Urothelium cell line (cell line): Measurements from ENCODE around the gene RASA3.
A peak's percentile ranks its signal among the peaks of the same experiment; 100 is the strongest.
"Not testable (repeated sequence)": the region's sequence is repeated elsewhere in the genome, so short reads cannot be mapped to it uniquely, and the experiment has no call there.

Experiments
- DNase-seq: peaks from one replicate; pipeline ENCODE4 v3.0.0; 2011; ENCODE audit warnings: low spot score, mixed read lengths
- FAIRE-seq: peaks from 2 replicates; lab custom pipeline; 2011; peaks lifted over from hg19 to GRCh38; lab: Jason Lieb, UNC

Gene RASA3

GRCh38 chr13:114142640-114143490 is 10.4 kb upstream of the RASA3 start:
- DNase-seq (no peak), FAIRE-seq (peak; percentile 27)

GRCh38 chr13:114142137-114142550 is 9.7 kb upstream of the RASA3 start:
- FAIRE-seq (no peak), DNase-seq (no peak)

GRCh38 chr13:114141261-114141996 is 9.0 kb upstream of the RASA3 start:
- FAIRE-seq (peak; percentile 98), DNase-seq (no peak)

- no peak for DNase-seq
Observed at GRCh38 chr13:114140906-114141250, 8.5 kb upstream of the RASA3 start.

GRCh38 chr13:114140131-114140905 is 7.9 kb upstream of the RASA3 start:
- DNase-seq (no peak), FAIRE-seq (no peak)

More at GRCh38 chr13:114140906-114141250, 8.5 kb upstream of the RASA3 start:
- FAIRE-seq: peak; percentile 44

- FAIRE-seq (no peak), DNase-seq (no peak)
Observed at GRCh38 chr13:114136576-114136975, 4.2 kb upstream of the RASA3 start.

- no peak for FAIRE-seq
- no peak for DNase-seq
Observed at GRCh38 chr13:114135731-114136171, 3.3 kb upstream of the RASA3 start.

GRCh38 chr13:114134944-114135610 is 2.7 kb upstream of the RASA3 start:
- FAIRE-seq (no peak), DNase-seq (no peak)

GRCh38 chr13:114134111-114134943 is 1.9 kb upstream of the RASA3 start:
- FAIRE-seq: peak; percentile 96

GRCh38 chr13:114133552-114133951 is 1.1 kb upstream of the RASA3 start:
- not testable (repeated sequence) for FAIRE-seq, DNase-seq

More at GRCh38 chr13:114134111-114134943, 1.9 kb upstream of the RASA3 start:
- DNase-seq: no peak

GRCh38 chr13:114133126-114133525 is 703 bp upstream of the RASA3 start:
- not testable (repeated sequence) for FAIRE-seq, DNase-seq

GRCh38 chr13:114131583-114132418 is 622 bp downstream of the RASA3 start:
- DNase-seq (peak; percentile 46), FAIRE-seq (peak; percentile 98)

- DNase-seq (peak; percentile 68), FAIRE-seq (peak; percentile 55)
Observed at GRCh38 chr13:114130837-114131582, 1.4 kb downstream of the RASA3 start.

GRCh38 chr13:114130131-114130836 is 2.1 kb downstream of the RASA3 start:
- DNase-seq (no peak), FAIRE-seq (peak; percentile 50)

GRCh38 chr13:114129649-114130062 is 2.8 kb downstream of the RASA3 start:
- FAIRE-seq: no peak
- no peak for DNase-seq

- FAIRE-seq (peak; percentile 94), DNase-seq (peak; percentile 84)
Observed at GRCh38 chr13:114128624-114129522, 3.5 kb downstream of the RASA3 start.

GRCh38 chr13:114128348-114128623 is 4.1 kb downstream of the RASA3 start:
- DNase-seq (no peak), FAIRE-seq (peak; percentile 27)
